ENCODE data around the gene TBC1D8. TPM values are rescaled to one million over a fixed set of nuclear protein-coding genes. Genes with fewer than 3 reads are reported as not detected.

Gene TBC1D8
- total RNA-seq, 6 experiments from 2014 or later, result 1.2 to 2.0 (median 1.5) TPM

DNA sequence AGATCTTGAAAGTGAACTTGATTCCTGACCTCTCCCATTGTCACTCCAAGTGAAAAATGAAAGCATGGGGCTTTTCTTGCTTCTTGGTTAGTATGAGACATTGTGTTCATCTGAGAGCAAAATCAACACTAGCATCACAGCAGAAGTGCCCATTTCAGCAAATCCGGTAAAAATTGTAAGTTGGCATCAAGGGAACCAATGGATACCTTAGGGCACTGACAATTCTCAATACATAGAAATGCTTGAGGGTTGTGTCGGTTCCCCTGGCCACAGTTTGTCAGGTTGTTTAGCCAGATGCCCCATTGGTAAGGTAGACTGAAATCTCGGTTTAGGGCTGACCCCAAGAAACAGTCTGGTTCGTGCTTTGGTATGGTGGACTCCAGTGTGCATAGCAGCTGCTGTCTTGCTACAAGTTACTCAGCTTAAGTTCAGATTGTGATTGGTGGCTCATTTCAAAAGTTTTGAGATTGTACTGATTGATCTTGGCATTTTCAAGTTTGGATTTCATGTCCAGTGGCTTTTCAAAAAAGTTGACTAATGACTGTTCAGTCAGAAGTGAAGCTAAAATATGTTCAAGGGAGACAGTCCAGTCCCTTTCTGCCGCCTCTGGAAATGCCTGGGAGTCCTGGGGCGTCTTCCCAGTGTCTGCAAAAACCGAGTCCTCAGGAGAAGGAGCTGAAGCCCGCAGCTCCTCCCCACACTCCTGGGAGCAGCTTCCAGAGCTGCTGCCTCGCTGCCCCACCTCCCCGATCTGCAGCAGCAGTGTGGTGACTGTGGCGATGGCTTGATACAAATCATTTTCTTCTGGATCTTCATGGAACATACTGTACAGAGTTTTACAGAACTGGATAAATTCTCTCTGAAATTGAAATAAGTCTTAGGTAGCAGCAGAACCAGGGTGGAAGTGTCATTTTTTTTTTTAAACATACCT lies 143.5 kb downstream of the TBC1D8 start:
- Mint-ChIP-seq H3K27me3 (ENCODE audit: insufficient read depth) (peaks cover 2% of the 10 kb centered on the region; the same call in 1 of the 2 replicates), H3K4me3 (no peak overlapping the region), H3K4me1 (ENCODE audit: low read depth) (peaks cover 58% of the 10 kb centered on the region), H3K9me3 (no peaks in the 10 kb centered on the region), H3K27ac (peak overlapping the region; percentile 64), H3K36me3 (ENCODE audit: low read depth) (peaks cover 50% of the 10 kb centered on the region)
- DNase-seq, result no peak
- TF ChIP-seq CTCF (IDR thresholded peaks at IDR 0.05), result no peak

DNA sequence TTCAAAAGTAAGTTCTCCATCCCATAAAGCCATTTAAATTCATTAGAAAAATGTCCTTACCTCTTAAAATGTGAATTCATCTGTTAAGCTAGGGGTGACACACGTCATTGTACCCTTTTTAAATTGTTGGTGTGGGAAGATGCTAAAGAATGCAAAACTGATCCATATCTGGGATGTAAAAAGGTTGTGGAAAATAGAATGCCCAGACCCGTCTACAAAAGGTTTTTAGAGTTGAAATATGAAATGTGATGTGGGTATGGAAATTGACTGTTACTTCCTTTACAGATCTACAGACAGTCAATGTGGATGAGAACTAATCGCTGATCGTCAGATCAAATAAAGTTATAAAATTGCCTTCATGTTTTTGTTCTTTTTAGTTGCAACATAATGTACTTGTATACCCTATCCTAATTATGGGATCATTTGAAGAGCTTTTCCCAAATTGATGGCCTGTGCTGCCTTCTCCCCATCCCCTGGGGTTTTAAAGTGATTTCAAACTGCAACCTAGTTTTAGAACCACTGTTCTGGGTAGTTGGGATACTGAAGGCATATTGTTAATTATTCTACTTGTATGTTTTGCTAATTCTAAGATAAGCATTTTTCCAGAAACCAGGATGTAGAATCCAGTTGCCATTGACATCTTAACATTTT lies 145.0 kb downstream of the TBC1D8 start:
- Mint-ChIP-seq H3K4me3 (no peak overlapping the region), H3K27ac (no peak overlapping the region), H3K27me3 (ENCODE audit: insufficient read depth) (peaks cover 3% of the 10 kb centered on the region; the same call in 1 of the 2 replicates), H3K36me3 (ENCODE audit: low read depth) (peaks cover 59% of the 10 kb centered on the region), H3K9me3 (peaks cover 5% of the 10 kb centered on the region; the same call in 1 of the 2 replicates), H3K4me1 (ENCODE audit: low read depth) (peaks cover 53% of the 10 kb centered on the region)
- TF ChIP-seq CTCF (IDR thresholded peaks at IDR 0.05), result no peak
- DNase-seq, result no peak

DNA sequence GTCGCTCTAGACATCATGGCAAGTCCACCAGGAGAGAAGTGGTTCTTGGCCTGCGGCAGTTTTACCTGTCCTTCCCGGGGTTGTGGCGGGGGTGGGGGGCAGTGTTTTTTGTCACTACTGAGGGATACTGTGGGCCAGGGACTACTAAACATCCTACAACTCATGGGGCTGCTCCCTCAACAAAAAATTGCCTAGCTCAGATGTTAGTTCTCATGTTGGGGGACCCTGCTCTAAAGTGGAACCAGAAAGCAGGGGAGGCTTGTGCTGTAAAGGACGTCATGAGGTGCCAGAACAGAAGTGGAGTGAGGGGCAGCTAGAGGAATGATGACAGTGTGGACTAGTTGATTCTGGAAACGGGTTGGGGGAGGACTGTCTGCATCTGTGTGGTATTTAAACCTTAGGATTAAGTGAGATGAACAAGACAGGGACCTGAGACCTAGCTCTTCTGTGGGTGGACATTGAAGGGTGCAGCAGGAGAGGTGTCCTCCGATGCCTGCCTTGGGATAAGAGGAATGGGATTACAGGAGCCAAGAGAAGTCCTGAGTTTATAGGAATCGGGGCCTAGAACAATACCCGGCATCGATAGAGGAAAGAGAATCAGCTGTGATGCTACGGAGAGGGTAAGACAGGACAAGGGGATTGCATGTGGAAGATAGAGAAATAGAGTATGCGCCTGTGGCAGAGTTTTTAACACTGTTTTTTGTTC lies 146.4 kb downstream of the TBC1D8 start:
- Mint-ChIP-seq H3K36me3 (ENCODE audit: low read depth) (peaks cover 59% of the 10 kb centered on the region), H3K27me3 (ENCODE audit: insufficient read depth) (peaks cover 3% of the 10 kb centered on the region; the same call in 1 of the 2 replicates), H3K4me1 (ENCODE audit: low read depth) (peaks cover 52% of the 10 kb centered on the region), H3K9me3 (peaks cover 5% of the 10 kb centered on the region; the same call in 1 of the 2 replicates), H3K4me3 (peak overlapping the region; percentile 99), H3K27ac (peak overlapping the region; percentile 96)
- DNase-seq, result no peak
- no peak for TF ChIP-seq CTCF (IDR thresholded peaks at IDR 0.05)

DNA sequence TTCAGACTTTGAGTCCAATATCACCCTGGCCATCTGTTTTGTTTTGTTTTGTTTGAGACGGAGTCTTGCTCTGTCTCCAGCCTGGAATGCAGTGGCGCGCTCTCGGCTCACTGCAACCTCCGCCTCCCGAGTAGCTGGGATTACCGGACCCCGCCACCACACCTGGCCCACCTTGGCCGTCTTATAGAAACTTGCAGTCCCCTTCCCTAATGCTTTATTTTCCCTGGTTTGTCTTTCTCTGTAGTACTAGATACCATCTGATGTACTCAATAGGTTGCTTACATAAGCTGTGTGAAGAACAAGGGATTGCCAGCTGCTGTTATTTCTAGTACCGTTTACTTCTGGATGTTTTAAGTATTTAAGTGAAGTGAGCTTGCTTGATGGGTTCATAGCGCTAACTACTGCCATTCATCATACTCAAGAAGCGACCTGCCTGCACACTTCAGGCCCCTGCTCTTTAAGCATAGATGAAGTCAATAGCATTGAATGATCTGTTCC lies 147.9 kb downstream of the TBC1D8 start:
- Mint-ChIP-seq H3K27ac (peak overlapping the region; percentile 96), H3K9me3 (peaks cover 5% of the 10 kb centered on the region; the same call in 1 of the 2 replicates), H3K4me1 (ENCODE audit: low read depth) (peaks cover 54% of the 10 kb centered on the region), H3K36me3 (ENCODE audit: low read depth) (peaks cover 59% of the 10 kb centered on the region), H3K4me3 (peak overlapping the region; percentile 99), H3K27me3 (ENCODE audit: insufficient read depth) (peaks cover 3% of the 10 kb centered on the region; the same call in 1 of the 2 replicates)
- DNase-seq, result no peak
- no peak for TF ChIP-seq CTCF (IDR thresholded peaks at IDR 0.05)
